ENCODE measurements around the gene C2CD4A. TPM values are rescaled to one million over a fixed set of nuclear protein-coding genes. Genes with fewer than 3 reads are reported as not detected.

The C2CD4A gene
- total and polyA plus RNA-seq, 4 donors, result under 0.01 to 0.02 TPM; not detected in 2

GRCh38 chr15:62107571-62108121 lies 40.9 kb downstream of the C2CD4A start:
- WGBS, result 83% methylated on average over 2 of the region's 2 CpGs
- Histone ChIP-seq H3K4me3 (ENCODE audit: low read depth in 1 of 3, low read length in 3 of 3) (no peak overlapping the region), H3K4me1 (ENCODE audit: control insufficient read depth in 4 of 4, insufficient read depth in 4 of 4, low read length in 3 of 4) (peaks cover 0 to 14% (median 5%) of the 10 kb centered on the region in 4 donors), H3K27me3 (ENCODE audit: control insufficient read depth in 4 of 4, insufficient read depth in 4 of 4, low read length in 3 of 4) (no peaks in the 10 kb centered on the region), H3K9me3 (ENCODE audit: control insufficient read depth in 4 of 4, low read length in 3 of 4) (no peaks in the 10 kb centered on the region), H3K9ac (ENCODE audit: low read depth in 1 of 2, low read length in 2 of 2) (no peak overlapping the region), H3K36me3 (ENCODE audit: control insufficient read depth in 4 of 4, insufficient read depth in 3 of 4, low read depth in 1 of 4, low read length in 3 of 4) (no peaks in the 10 kb centered on the region), H3K27ac (ENCODE audit: low read depth in 1 of 2, low read length in 2 of 2) (no peak overlapping the region)
- no peak for DNase-seq (ENCODE audit: low spot score)
- TF ChIP-seq, protein P1, sequence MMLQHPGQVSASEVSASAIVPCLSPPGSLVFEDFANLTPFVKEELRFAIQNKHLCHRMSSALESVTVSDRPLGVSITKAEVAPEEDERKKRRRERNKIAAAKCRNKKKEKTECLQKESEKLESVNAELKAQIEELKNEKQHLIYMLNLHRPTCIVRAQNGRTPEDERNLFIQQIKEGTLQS (IDR thresholded peaks at IDR 0.05), result no peak
- TF ChIP-seq YY1 (IDR thresholded peaks at IDR 0.05), result peak; percentile 35
- no peak for TF ChIP-seq MAX (IDR thresholded peaks at IDR 0.05)

- 71% methylated on average over 2 of the region's 2 CpGs for WGBS
Measured at GRCh38 chr15:62108411-62108810, 41.6 kb downstream of the C2CD4A start.

More at GRCh38 chr15:62108411-62108810, 41.6 kb downstream of the C2CD4A start:
- Histone ChIP-seq H3K27me3 (ENCODE audit: control insufficient read depth in 4 of 4, insufficient read depth in 4 of 4, low read length in 3 of 4) (no peaks in the 10 kb centered on the region), H3K9me3 (ENCODE audit: control insufficient read depth in 4 of 4, low read length in 3 of 4) (no peaks in the 10 kb centered on the region), H3K4me1 (ENCODE audit: control insufficient read depth in 4 of 4, insufficient read depth in 4 of 4, low read length in 3 of 4) (peaks cover 0 to 22% (median 6%) of the 10 kb centered on the region in 4 donors), H3K36me3 (ENCODE audit: control insufficient read depth in 4 of 4, insufficient read depth in 3 of 4, low read depth in 1 of 4, low read length in 3 of 4) (no peaks in the 10 kb centered on the region), H3K4me3 (ENCODE audit: low read depth in 1 of 3, low read length in 3 of 3) (no peak overlapping the region), H3K9ac (ENCODE audit: low read depth in 1 of 2, low read length in 2 of 2) (no peak overlapping the region), H3K27ac (ENCODE audit: low read depth in 1 of 2, low read length in 2 of 2) (no peak overlapping the region)
- no peak for DNase-seq (ENCODE audit: low spot score)
- no peak for TF ChIP-seq YY1 (IDR thresholded peaks at IDR 0.05)
- TF ChIP-seq, protein P2, sequence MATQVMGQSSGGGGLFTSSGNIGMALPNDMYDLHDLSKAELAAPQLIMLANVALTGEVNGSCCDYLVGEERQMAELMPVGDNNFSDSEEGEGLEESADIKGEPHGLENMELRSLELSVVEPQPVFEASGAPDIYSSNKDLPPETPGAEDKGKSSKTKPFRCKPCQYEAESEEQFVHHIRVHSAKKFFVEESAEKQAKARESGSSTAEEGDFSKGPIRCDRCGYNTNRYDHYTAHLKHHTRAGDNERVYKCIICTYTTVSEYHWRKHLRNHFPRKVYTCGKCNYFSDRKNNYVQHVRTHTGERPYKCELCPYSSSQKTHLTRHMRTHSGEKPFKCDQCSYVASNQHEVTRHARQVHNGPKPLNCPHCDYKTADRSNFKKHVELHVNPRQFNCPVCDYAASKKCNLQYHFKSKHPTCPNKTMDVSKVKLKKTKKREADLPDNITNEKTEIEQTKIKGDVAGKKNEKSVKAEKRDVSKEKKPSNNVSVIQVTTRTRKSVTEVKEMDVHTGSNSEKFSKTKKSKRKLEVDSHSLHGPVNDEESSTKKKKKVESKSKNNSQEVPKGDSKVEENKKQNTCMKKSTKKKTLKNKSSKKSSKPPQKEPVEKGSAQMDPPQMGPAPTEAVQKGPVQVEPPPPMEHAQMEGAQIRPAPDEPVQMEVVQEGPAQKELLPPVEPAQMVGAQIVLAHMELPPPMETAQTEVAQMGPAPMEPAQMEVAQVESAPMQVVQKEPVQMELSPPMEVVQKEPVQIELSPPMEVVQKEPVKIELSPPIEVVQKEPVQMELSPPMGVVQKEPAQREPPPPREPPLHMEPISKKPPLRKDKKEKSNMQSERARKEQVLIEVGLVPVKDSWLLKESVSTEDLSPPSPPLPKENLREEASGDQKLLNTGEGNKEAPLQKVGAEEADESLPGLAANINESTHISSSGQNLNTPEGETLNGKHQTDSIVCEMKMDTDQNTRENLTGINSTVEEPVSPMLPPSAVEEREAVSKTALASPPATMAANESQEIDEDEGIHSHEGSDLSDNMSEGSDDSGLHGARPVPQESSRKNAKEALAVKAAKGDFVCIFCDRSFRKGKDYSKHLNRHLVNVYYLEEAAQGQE (IDR thresholded peaks at IDR 0.05), result no peak
- no peak for TF ChIP-seq SP1 (IDR thresholded peaks at IDR 0.05)
- no peak for TF ChIP-seq TAF1 (conservative IDR thresholded peaks at IDR 0.05)
- no peak for TF ChIP-seq HNF4A (conservative IDR thresholded peaks at IDR 0.05)
- TF ChIP-seq EGR1 (IDR thresholded peaks at IDR 0.05; ENCODE audit: low read depth in 2 of 2), result no peak
- no peak for TF ChIP-seq MAX (IDR thresholded peaks at IDR 0.05)
- TF ChIP-seq GABPA (IDR thresholded peaks at IDR 0.05 in 1 of 2, conservative IDR thresholded peaks at IDR 0.05 in 1 of 2), result no peak
- TF ChIP-seq RAD21 (IDR thresholded peaks at IDR 0.05), result no peak
- TF ChIP-seq JUND (IDR thresholded peaks at IDR 0.05), result no peak
- no peak for TF ChIP-seq FOXA2 (IDR thresholded peaks at IDR 0.05)
- TF ChIP-seq CTCF (IDR thresholded peaks at IDR 0.05; ENCODE audit: low read depth, low read length, missing input control), result no peak
- TF ChIP-seq RXRA (IDR thresholded peaks at IDR 0.05), result no peak
- TF ChIP-seq, protein P1 (IDR thresholded peaks at IDR 0.05), result no peak
- TF ChIP-seq NR2F2 (IDR thresholded peaks at IDR 0.05), result no peak
- TF ChIP-seq ZBTB33 (IDR thresholded peaks at IDR 0.05), result no peak
- no peak for TF ChIP-seq FOXA1 (IDR thresholded peaks at IDR 0.05)
- TF ChIP-seq HNF4G (IDR thresholded peaks at IDR 0.05), result no peak
